DOHH2 (cell line): ENCODE data around the gene KLHL26.

Source experiments
- H3F3A ChIP-seq: fragments of 200-600 bp; sonication (generic), shearing (Covaris generic); 2 replicates; pipeline ENCODE4 v1.6.0; 2016; ENCODE audit warnings: antibody characterized with exemption, mild to moderate bottlenecking; ENCODE audit not compliant: control insufficient read depth, insufficient read depth
- H3K27ac ChIP-seq: fragments of 200-600 bp; sonication (generic); 2 replicates; pipeline ENCODE4 v1.5.1; 2014; ENCODE audit warnings: low read depth, mild to moderate bottlenecking, low read length, moderate library complexity
- H3K27me3 ChIP-seq: fragments of 200-600 bp; sonication (generic); 2 replicates; pipeline ENCODE4 v1.6.1; 2014; ENCODE audit warnings: mild to moderate bottlenecking, low read length, mixed read lengths; ENCODE audit not compliant: control insufficient read depth
- H3K36me3 ChIP-seq: fragments of 200-600 bp; sonication (generic); 2 replicates; pipeline ENCODE4 v1.6.1; 2014; ENCODE audit warnings: mild to moderate bottlenecking, low read length, moderate library complexity, mixed read lengths; ENCODE audit not compliant: control insufficient read depth
- H3K4me1 ChIP-seq: fragments of 200-600 bp; sonication (generic); 2 replicates; pipeline ENCODE4 v1.6.1; 2014; ENCODE audit warnings: mild to moderate bottlenecking, low read length, mixed read lengths; ENCODE audit not compliant: control insufficient read depth
- H3K4me2 ChIP-seq: fragments of 200-600 bp; sonication (generic); 2 replicates; pipeline ENCODE4 v1.6.0; 2014; ENCODE audit warnings: mild to moderate bottlenecking, low read length, moderate library complexity
- H3K4me3 ChIP-seq: fragments of 200-600 bp; sonication (generic); 2 replicates; pipeline ENCODE4 v1.5.1; 2014; ENCODE audit warnings: mild to moderate bottlenecking, low read length, mixed read lengths
- H3K79me2 ChIP-seq: fragments of 200-600 bp; sonication (generic); 2 replicates; pipeline ENCODE4 v1.6.1; 2014; ENCODE audit warnings: mild to moderate bottlenecking, low read length, mixed read lengths; ENCODE audit not compliant: control insufficient read depth
- H3K9me2 ChIP-seq: fragments of 200-600 bp; sonication (generic); replicated peaks from 2 replicates; pipeline ENCODE4 v1.6.1; 2014; ENCODE audit warnings: mild to moderate bottlenecking, low read length, mixed read lengths; ENCODE audit not compliant: control insufficient read depth
- H3K9me3 ChIP-seq: fragments of 200-600 bp; sonication (generic); 2 replicates; pipeline ENCODE4 v1.6.1; 2014; ENCODE audit warnings: antibody characterized with exemption, low read length, mixed read lengths; ENCODE audit not compliant: control insufficient read depth, insufficient read depth
- H4K20me1 ChIP-seq: fragments of 200-600 bp; sonication (generic); 2 replicates; pipeline ENCODE4 v1.6.0; 2014; ENCODE audit warnings: low read depth, mild to moderate bottlenecking, antibody characterized with exemption, low read length, moderate library complexity; ENCODE audit not compliant: control insufficient read depth, insufficient read depth
- CTCF ChIP-seq: fragments of 200-600 bp; sonication (generic); IDR thresholded peaks from one replicate; pipeline ENCODE4 v1.5.1; 2014; ENCODE audit warnings: antibody characterized with exemption, mild to moderate bottlenecking, low read depth, low read length; ENCODE audit not compliant: poor library complexity, severe bottlenecking
- EZH2phosphoT487 ChIP-seq: fragments of 200-600 bp; sonication (generic); IDR thresholded peaks from 2 replicates; pipeline ENCODE4 v1.6.1; 2017; ENCODE audit warnings: borderline replicate concordance, mild to moderate bottlenecking, antibody characterized with exemption, low read length, moderate library complexity, mixed read lengths

KLHL26 gene

DNA sequence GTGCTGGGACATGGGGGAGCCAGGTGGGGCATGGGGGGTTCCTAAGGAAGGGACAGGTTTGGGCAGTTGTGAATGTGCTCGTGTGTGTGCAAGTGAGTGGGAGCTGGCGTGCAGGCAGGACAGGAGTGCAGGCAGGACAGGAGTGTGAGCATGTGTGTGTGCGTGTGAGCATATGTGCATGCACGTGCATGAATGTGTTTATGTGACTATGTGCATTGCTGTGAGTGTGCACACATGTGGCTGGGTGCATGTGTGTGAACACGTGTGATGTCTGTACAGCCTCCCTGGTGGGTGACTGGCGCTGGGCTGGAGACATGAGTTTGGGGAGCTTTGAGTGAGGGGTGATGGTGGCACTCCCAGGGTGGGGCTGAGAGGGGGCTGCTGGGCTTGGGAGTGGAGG lies 80.0 kb downstream of the KLHL26 start:
- no peaks in the 10 kb centered on the region for H3K79me2 ChIP-seq
- TF ChIP-seq CTCF (no peak), EZH2phosphoT487 (no peak)
- H3K9me3 ChIP-seq, result no peaks in the 10 kb centered on the region
- no peaks in the 10 kb centered on the region for H3K27me3 ChIP-seq
- no peak overlapping the region for H3K27ac ChIP-seq
- no peaks in the 10 kb centered on the region for H4K20me1 ChIP-seq
- H3K9me2 ChIP-seq, result no peaks in the 10 kb centered on the region
- H3K4me1 ChIP-seq, result no peaks in the 10 kb centered on the region
- H3F3A ChIP-seq, result no peaks in the 10 kb centered on the region
- no peak overlapping the region for H3K4me2 ChIP-seq
- H3K4me3 ChIP-seq, result no peak overlapping the region
- H3K36me3 ChIP-seq, result no peaks in the 10 kb centered on the region

- Histone ChIP-seq H3K4me2 (no peak overlapping the region), H3K9me3 (no peaks in the 10 kb centered on the region), H3K4me3 (no peak overlapping the region), H3K27me3 (no peaks in the 10 kb centered on the region), H3K36me3 (no peaks in the 10 kb centered on the region), H3K9me2 (no peaks in the 10 kb centered on the region), H3K4me1 (no peaks in the 10 kb centered on the region), H3F3A (no peaks in the 10 kb centered on the region), H3K79me2 (no peaks in the 10 kb centered on the region), H3K27ac (no peak overlapping the region), H4K20me1 (no peaks in the 10 kb centered on the region)
- no peak for TF ChIP-seq EZH2phosphoT487
- TF ChIP-seq CTCF, result no peak
Observed at GRCh38 chr19:18717601-18718000, 80.8 kb downstream of the KLHL26 start.

- Histone ChIP-seq H3K9me3 (no peaks in the 10 kb centered on the region), H3K27me3 (no peaks in the 10 kb centered on the region), H3F3A (no peaks in the 10 kb centered on the region), H3K9me2 (no peaks in the 10 kb centered on the region), H3K79me2 (no peaks in the 10 kb centered on the region), H3K4me3 (no peak overlapping the region), H4K20me1 (no peaks in the 10 kb centered on the region), H3K4me2 (no peak overlapping the region), H3K36me3 (no peaks in the 10 kb centered on the region), H3K4me1 (no peaks in the 10 kb centered on the region), H3K27ac (no peak overlapping the region)
- no peak for TF ChIP-seq EZH2phosphoT487
- no peak for TF ChIP-seq CTCF
Observed at GRCh38 chr19:18718015-18718526, 81.2 kb downstream of the KLHL26 start.

GRCh38 chr19:18718846-18719458 lies 82.1 kb downstream of the KLHL26 start:
- H3K4me2 ChIP-seq, result no peak overlapping the region
- H3K4me1 ChIP-seq, result no peaks in the 10 kb centered on the region
- no peaks in the 10 kb centered on the region for H3K9me2 ChIP-seq
- no peaks in the 10 kb centered on the region for H3K27me3 ChIP-seq
- H3K36me3 ChIP-seq, result no peaks in the 10 kb centered on the region
- TF ChIP-seq CTCF (no peak), EZH2phosphoT487 (no peak)
- no peaks in the 10 kb centered on the region for H3F3A ChIP-seq
- H3K9me3 ChIP-seq, result no peaks in the 10 kb centered on the region
- no peak overlapping the region for H3K4me3 ChIP-seq
- no peaks in the 10 kb centered on the region for H3K79me2 ChIP-seq
- no peaks in the 10 kb centered on the region for H4K20me1 ChIP-seq
- H3K27ac ChIP-seq, result no peak overlapping the region
